ENCODE measurements around the gene SCAPER. TPM values are rescaled to one million over a fixed set of nuclear protein-coding genes. Genes with fewer than 3 reads are reported as not detected.

The SCAPER gene
- total RNA-seq, 1 donor from 2014 or later, result 58.0 TPM

DNA sequence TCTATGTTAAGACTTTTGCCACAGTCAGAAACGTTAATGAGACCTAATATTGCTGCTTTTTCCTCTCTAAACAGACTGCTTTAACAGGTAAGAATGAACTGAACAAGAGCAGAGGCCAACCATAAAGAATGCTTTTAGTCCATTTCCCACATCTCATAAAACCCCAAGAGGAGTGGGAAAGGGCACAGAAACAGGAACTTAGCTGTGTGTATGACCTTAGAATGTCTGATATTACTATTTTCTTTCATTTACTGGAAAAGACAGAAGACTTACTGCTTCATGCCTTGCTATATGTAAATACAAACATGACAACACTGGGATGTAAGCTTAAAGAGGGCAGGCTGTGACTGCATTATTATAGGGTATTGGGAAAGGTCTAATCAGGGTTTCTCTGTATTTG, 453.6 kb downstream of the SCAPER start:
- H3K4me3 Mint-ChIP-seq (ENCODE audit: unreplicated experiment), result no peak overlapping the region
- TF ChIP-seq CTCF (IDR thresholded peaks at IDR 0.05; ENCODE audit: partially characterized antibody, unreplicated experiment), result no peak
- H3K36me3 Mint-ChIP-seq (ENCODE audit: unreplicated experiment), result no peaks in the 10 kb centered on the region
- H3K27me3 Mint-ChIP-seq (ENCODE audit: unreplicated experiment), result no peaks in the 10 kb centered on the region
- H3K9me3 Mint-ChIP-seq (ENCODE audit: unreplicated experiment), result peaks cover 2% of the 10 kb centered on the region
- no peak for DNase-seq
- no peak overlapping the region for H3K27ac Mint-ChIP-seq (ENCODE audit: unreplicated experiment)
- no peaks in the 10 kb centered on the region for H3K4me1 Mint-ChIP-seq (ENCODE audit: low read depth, unreplicated experiment)

DNA sequence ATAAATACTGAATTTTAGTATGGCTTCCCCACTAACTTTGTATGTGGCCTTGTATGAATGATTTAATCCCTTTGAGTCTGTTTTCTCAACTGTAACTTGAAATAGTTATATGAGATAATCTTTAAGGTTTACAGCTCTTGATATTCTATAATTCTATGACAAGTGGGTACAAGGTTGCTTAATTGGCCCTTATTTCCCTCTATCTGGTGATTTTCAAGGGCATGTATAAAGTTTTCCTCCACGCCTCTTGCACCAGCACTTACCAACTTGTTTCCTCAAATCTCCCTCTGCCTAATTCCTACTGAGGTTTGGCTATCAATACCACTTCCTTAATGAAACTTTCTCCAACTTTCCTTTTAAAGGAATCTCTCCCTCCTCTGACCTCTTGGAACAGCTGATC, 455.7 kb downstream of the SCAPER start:
- H3K4me1 Mint-ChIP-seq (ENCODE audit: low read depth, unreplicated experiment), result no peaks in the 10 kb centered on the region
- H3K27ac Mint-ChIP-seq (ENCODE audit: unreplicated experiment), result no peak overlapping the region
- no peaks in the 10 kb centered on the region for H3K36me3 Mint-ChIP-seq (ENCODE audit: unreplicated experiment)
- TF ChIP-seq CTCF (IDR thresholded peaks at IDR 0.05; ENCODE audit: partially characterized antibody, unreplicated experiment), result no peak
- H3K9me3 Mint-ChIP-seq (ENCODE audit: unreplicated experiment), result peaks cover 2% of the 10 kb centered on the region
- no peak overlapping the region for H3K4me3 Mint-ChIP-seq (ENCODE audit: unreplicated experiment)
- no peak for DNase-seq
- no peaks in the 10 kb centered on the region for H3K27me3 Mint-ChIP-seq (ENCODE audit: unreplicated experiment)

DNA sequence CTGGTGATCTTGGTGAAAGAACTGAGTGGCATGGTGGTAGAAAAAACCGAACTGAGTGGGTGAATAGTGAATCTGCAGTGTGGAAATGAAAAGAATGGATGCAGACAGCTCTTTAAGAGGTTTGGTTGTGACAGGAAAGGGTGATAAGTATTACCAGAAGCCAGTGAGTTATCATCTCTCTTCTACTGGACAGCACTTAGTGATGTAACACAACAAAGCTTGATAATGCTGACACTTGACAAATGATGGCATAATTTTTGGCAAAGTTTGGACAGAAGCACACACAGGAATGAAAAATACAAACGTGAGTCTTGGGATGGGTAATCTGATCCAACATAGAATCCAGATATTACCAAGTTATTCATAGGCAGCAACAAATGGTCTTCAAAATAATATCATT, 456.4 kb downstream of the SCAPER start:
- no peak for TF ChIP-seq CTCF (IDR thresholded peaks at IDR 0.05; ENCODE audit: partially characterized antibody, unreplicated experiment)
- Mint-ChIP-seq H3K27me3 (ENCODE audit: unreplicated experiment) (no peaks in the 10 kb centered on the region), H3K4me1 (ENCODE audit: low read depth, unreplicated experiment) (no peaks in the 10 kb centered on the region), H3K9me3 (ENCODE audit: unreplicated experiment) (peaks cover 2% of the 10 kb centered on the region), H3K4me3 (ENCODE audit: unreplicated experiment) (no peak overlapping the region), H3K36me3 (ENCODE audit: unreplicated experiment) (no peaks in the 10 kb centered on the region), H3K27ac (ENCODE audit: unreplicated experiment) (no peak overlapping the region)
- DNase-seq, result no peak

DNA sequence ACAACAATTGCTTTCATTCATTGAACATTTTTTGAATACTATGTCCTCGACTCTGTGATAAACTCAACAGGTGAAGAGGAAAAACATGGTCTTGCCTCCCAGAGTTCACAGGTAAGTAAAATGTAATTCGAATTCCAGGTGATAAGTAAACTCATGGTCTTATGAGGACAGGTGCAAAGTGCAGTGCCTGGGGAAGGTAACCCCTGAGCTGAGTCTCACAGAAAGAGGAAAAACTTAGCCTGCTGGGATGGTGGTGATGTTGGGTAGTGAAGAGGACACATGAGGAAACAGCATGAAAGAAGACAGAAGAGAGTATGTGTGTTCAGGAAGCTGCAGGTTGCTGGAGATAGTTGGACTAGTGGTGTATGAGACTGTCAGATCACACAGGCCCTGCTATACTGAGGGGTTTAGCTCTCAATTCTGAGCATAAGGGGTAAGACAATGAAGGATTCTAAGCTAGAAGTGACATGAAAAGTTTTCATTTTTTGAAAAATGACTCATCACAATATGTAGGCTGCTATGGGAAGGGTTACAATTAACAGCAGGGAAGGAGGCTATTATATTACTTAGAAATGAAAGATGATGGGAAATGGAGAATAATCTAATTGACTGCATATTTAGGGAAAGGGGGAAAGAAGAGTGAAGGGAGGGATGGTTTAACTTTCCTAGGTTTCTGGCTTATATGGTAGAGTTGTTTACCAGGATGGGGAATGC, 457.3 kb downstream of the SCAPER start:
- Mint-ChIP-seq H3K4me3 (ENCODE audit: unreplicated experiment) (no peak overlapping the region), H3K27ac (ENCODE audit: unreplicated experiment) (no peak overlapping the region), H3K4me1 (ENCODE audit: low read depth, unreplicated experiment) (no peaks in the 10 kb centered on the region), H3K27me3 (ENCODE audit: unreplicated experiment) (no peaks in the 10 kb centered on the region), H3K9me3 (ENCODE audit: unreplicated experiment) (peaks cover 2% of the 10 kb centered on the region), H3K36me3 (ENCODE audit: unreplicated experiment) (no peaks in the 10 kb centered on the region)
- DNase-seq, result no peak
- no peak for TF ChIP-seq CTCF (IDR thresholded peaks at IDR 0.05; ENCODE audit: partially characterized antibody, unreplicated experiment)

GRCh38 chr15:76440441-76440840, 464.7 kb downstream of the SCAPER start:
- Mint-ChIP-seq H3K27me3 (ENCODE audit: unreplicated experiment) (no peaks in the 10 kb centered on the region), H3K36me3 (ENCODE audit: unreplicated experiment) (no peaks in the 10 kb centered on the region), H3K4me1 (ENCODE audit: low read depth, unreplicated experiment) (no peaks in the 10 kb centered on the region), H3K27ac (ENCODE audit: unreplicated experiment) (no peak overlapping the region), H3K9me3 (ENCODE audit: unreplicated experiment) (no peaks in the 10 kb centered on the region), H3K4me3 (ENCODE audit: unreplicated experiment) (no peak overlapping the region)
- no peak for DNase-seq
- no peak for TF ChIP-seq CTCF (IDR thresholded peaks at IDR 0.05; ENCODE audit: partially characterized antibody, unreplicated experiment)
